Activated T-cell treated with anti-CD3 and anti-CD28 coated beads, Interleukin-2, amount 50 U/mL, for 72 hours (primary cell): ENCODE measurements around the gene AMY1A. TPM values are rescaled to one million over a fixed set of nuclear protein-coding genes. Genes with fewer than 3 reads are reported as not detected.
"Not testable (repeated sequence)": the region's sequence is repeated elsewhere in the genome, so short reads cannot be mapped to it uniquely, and the experiment has no call there.

ENCODE experiments used
- ATAC-seq, 2 donors: fragments of 150-1000 bp; cut with Tn5 transposase; replicated peaks in 1 of 2; 2 replicates each; pipeline ENCODE4 v1.10.0; 2021; ENCODE audit warnings: moderate library complexity in 2 of 2, mild to moderate bottlenecking in 1 of 2
- DNase-seq, 2 donors: peaks; one replicate each; pipeline ENCODE4 v3.0.0; 2021 to 2022; ENCODE audit warnings: mixed read lengths in 1 of 2
- H3K27ac Mint-ChIP-seq: one replicate; pipeline ENCODE4 v1.8.0; 2022; ENCODE audit warnings: mild to moderate bottlenecking, moderate library complexity, mixed read lengths
- H3K27me3 Mint-ChIP-seq: one replicate; pipeline ENCODE4 v1.8.0; 2022; ENCODE audit warnings: low read depth, mixed read lengths
- H3K36me3 Mint-ChIP-seq, 2 donors: one replicate each; pipeline ENCODE4 v1.8.0; 2022; ENCODE audit warnings: mixed read lengths in 2 of 2, mild to moderate bottlenecking in 1 of 2; ENCODE audit not compliant: insufficient read depth in 2 of 2
- H3K4me1 Mint-ChIP-seq: one replicate; pipeline ENCODE4 v1.8.0; 2022; ENCODE audit warnings: low read depth, mixed read lengths
- H3K4me3 Mint-ChIP-seq, 2 donors: one replicate each; pipeline ENCODE4 v1.8.0; 2022; ENCODE audit warnings: mild to moderate bottlenecking in 2 of 2, mixed read lengths in 2 of 2, moderate library complexity in 2 of 2
- H3K9me3 Mint-ChIP-seq, 2 donors: one replicate each; pipeline ENCODE4 v1.8.0; 2022; ENCODE audit warnings: mixed read lengths in 2 of 2
- total RNA-seq, 2 donors: library from RNA; stranded (reverse); gene quantifications; one replicate each; pipeline ENCODE4 v1.2.3, GENCODE V29; 2022

AMY1A gene
- total RNA-seq = not detected

DNA sequence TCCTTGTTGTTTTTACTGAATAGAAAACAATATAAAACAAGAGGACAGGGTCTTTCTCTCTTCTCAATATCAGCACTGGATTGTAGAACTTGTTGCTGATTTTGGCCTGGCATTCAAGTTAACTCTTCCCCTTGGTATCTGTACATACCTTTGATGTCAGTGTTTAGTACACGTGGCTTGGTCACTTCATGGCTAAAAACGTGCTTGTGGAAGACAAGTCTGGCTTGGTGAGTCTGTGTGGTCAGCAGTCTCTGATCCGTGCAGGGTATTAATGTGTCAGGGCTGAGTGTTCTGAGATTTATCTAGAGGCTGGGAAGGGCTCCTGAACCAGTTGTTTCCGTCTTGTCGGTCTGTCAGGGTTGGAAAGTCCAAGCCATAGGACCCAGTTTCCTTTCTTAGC lies at the start of gene AMY1A:
Gene AMY1A, plus strand, starts transcription at position 301 of the 400 bp plus-strand sequence. CDS start 571 bp downstream, outside the sequence.
- not testable (repeated sequence) for H3K4me1 Mint-ChIP-seq, ATAC-seq, H3K27ac Mint-ChIP-seq, H3K27me3 Mint-ChIP-seq, H3K36me3 Mint-ChIP-seq, H3K9me3 Mint-ChIP-seq, DNase-seq, H3K4me3 Mint-ChIP-seq

DNA sequence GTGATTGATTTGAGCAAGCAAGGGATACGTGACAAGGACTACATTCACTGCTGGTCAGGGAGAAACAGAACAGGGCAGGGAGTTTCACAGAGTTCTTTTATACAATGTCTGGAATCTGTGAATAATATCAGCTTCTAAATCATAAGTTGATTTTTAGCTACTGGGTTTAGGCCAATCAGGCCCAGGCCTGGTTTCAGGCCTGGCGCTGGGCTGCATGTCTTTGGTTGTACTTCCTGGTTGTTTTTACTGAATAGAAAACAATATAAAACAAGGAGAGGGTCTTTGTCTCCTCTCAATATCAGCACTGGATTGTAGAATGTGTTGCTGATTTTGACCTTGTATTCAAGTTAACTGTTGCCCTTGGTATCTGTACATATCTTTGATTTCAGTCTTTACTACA lies 39.2 kb upstream of the AMY1A start:
- no peaks in the 10 kb centered on the region for H3K4me1 Mint-ChIP-seq
- H3K4me3 Mint-ChIP-seq = no peak overlapping the region
- peaks cover 0 to 2% of the 10 kb centered on the region in 2 donors for H3K9me3 Mint-ChIP-seq
- no peak for ATAC-seq
- no peaks in the 10 kb centered on the region for H3K27me3 Mint-ChIP-seq
- H3K36me3 Mint-ChIP-seq = no peaks in the 10 kb centered on the region
- H3K27ac Mint-ChIP-seq = no peak overlapping the region
- DNase-seq = no peak

DNA sequence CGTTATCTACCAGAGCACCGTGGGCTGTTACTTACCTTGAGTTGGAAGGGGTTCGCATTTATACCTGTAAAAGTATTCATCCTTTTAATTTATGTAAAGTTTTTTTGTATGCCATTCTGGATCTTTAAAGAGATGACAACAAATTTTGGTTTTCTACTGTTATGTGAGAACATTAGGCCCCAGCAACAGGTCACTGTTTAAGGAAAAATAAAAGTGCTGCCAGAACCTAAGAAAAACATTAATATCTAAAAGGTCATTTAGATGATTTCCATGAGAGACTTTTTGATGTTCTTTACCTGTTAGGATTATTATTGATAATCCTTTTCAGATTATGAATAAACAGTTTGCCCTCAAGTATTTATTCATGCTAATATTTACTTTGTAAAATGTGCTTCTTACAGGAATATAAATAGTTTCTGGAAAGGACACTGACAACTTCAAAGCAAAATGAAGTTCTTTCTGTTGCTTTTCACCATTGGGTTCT lies 38.5 kb upstream of the AMY1A start, which contains the start of gene AMY2A:
Gene AMY2A, plus strand, starts transcription at position 434 of the 484 bp plus-strand sequence. Its CDS starts 14 bp downstream, at position 448.
- ATAC-seq, H3K36me3 Mint-ChIP-seq, H3K9me3 Mint-ChIP-seq, H3K4me3 Mint-ChIP-seq, DNase-seq, H3K4me1 Mint-ChIP-seq, H3K27ac Mint-ChIP-seq, H3K27me3 Mint-ChIP-seq: not testable (repeated sequence)

DNA sequence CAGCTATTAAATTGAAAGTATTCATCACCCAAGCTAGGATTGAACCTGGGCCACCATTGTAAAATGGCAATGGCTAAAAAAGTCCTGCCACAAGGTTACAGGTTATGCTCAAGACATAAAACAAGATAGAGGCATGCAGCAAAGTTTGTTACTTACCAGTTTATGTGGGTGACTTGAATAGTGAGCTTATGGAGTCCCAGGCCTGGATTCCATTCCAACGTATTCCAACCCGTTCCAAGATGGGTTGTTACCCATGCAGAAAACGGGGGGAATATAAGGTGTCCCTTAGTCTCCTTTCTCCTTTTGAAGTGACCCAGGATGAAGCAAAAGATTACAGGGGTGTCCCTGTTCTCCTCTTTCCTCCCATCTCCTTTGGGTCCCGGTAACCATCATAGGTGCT lies 28.1 kb upstream of the AMY1A start:
- H3K9me3 Mint-ChIP-seq, H3K36me3 Mint-ChIP-seq, H3K27ac Mint-ChIP-seq, DNase-seq, H3K27me3 Mint-ChIP-seq, H3K4me1 Mint-ChIP-seq, H3K4me3 Mint-ChIP-seq, ATAC-seq: not testable (repeated sequence)

DNA sequence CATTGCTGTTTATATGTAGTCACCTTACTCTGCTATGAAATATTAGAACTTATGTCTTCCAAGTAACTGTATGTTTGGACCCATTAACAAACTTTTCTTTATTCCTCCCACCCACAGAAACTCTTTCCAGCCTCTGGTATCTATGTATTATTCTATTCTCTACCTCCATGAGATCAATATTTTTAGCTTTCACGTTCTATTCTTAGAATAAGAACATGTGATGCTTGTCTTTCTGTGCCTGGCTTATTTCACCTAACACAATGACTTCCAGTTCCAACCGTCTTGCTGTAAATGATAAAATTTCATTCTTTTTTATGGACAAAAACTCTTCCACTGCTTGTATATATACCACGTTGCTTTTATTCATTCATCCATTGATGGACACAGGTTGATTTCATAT lies 14.4 kb upstream of the AMY1A start:
- not testable (repeated sequence) for DNase-seq, ATAC-seq, H3K9me3 Mint-ChIP-seq, H3K4me3 Mint-ChIP-seq, H3K4me1 Mint-ChIP-seq, H3K36me3 Mint-ChIP-seq, H3K27me3 Mint-ChIP-seq, H3K27ac Mint-ChIP-seq

DNA sequence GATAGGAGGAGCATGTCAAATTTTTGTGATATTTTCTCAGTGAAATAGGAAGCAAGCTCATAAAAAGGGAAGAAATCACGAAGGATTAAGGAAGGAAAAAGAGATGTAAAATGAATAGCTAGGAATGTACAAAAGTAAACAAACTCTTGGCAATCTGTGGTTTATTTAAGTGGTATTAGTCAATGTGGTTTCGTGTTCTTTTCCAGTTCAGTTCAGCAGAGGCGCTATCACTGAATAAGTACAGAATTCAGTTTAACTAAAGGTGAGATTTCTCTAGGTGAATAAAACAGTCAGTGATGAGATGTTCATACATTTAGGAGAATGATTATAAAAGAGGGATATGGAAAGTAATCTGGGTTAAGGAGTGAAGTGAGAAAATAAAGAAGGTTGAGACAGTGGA lies 11.7 kb upstream of the AMY1A start:
- H3K4me1 Mint-ChIP-seq, H3K4me3 Mint-ChIP-seq, H3K27me3 Mint-ChIP-seq, DNase-seq, H3K36me3 Mint-ChIP-seq, ATAC-seq, H3K27ac Mint-ChIP-seq, H3K9me3 Mint-ChIP-seq: not testable (repeated sequence)

DNA sequence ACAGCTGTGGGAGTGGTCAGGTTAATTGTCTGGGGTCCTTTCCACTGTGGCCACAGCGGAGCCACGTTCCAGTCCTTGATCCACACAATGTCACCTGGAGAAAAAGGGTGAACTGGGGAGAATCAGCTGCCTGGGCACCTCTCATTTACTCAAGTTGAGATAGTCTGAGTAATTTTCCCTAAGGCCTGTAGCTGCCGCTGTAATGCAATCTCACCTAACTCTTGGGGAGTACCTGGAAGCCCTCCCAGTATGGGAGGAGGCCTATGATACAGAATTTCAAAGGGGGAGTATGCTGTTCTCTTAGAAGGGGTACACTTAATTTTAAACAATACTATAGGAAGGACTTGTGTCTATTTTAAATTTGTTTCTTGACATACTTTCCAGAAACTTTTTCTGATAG lies 5.3 kb upstream of the AMY1A start:
- DNase-seq, H3K4me3 Mint-ChIP-seq, H3K9me3 Mint-ChIP-seq: not testable (repeated sequence)

DNA sequence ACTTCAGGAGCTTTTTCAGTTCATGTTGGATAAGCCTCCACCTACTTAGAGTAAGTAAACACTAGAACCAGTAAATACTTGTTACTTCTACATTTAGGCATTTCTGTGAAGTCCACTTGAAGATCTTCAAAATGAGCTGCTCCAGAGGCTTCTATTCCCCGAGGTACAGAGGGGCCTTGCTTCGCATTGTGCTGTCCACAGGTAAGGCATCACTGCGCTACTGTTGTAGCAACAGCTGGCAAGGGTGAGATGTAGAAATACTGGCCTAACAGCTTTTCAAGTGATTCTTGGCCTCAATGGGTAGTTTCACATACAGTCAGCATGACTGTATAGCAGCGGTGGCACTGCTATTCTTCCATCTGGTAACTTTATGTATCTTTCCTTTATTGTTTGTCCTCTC lies 4.7 kb upstream of the AMY1A start:
- not testable (repeated sequence) for H3K4me3 Mint-ChIP-seq, H3K36me3 Mint-ChIP-seq, ATAC-seq, H3K27ac Mint-ChIP-seq, H3K27me3 Mint-ChIP-seq, DNase-seq, H3K4me1 Mint-ChIP-seq, H3K9me3 Mint-ChIP-seq

More for the DNA sequence above, 5.3 kb upstream of the AMY1A start:
- not testable (repeated sequence) for H3K27me3 Mint-ChIP-seq, ATAC-seq, H3K36me3 Mint-ChIP-seq, H3K27ac Mint-ChIP-seq, H3K4me1 Mint-ChIP-seq

DNA sequence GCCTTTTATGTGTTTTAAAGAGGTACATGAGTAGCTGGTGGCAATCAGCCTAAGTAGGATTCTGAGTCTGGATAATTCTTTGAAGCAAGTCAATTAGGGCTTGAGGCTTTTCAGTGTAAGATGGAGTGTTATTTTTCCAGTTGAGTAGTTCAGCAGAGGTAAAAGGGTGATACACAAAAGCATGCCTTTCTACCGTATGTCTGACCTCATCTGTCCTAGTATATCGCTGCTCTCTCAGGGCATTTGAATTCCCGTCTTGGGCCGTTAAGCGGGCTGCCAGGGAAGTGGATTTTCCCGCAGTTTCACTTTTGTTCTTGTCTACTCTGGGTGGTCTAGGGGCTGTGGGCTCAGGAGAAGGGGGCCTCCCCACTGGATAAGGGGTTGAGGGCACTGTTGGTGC lies 1.4 kb upstream of the AMY1A start:
- not testable (repeated sequence) for H3K27me3 Mint-ChIP-seq, H3K9me3 Mint-ChIP-seq, DNase-seq, H3K36me3 Mint-ChIP-seq, H3K4me1 Mint-ChIP-seq, H3K27ac Mint-ChIP-seq, H3K4me3 Mint-ChIP-seq, ATAC-seq

DNA sequence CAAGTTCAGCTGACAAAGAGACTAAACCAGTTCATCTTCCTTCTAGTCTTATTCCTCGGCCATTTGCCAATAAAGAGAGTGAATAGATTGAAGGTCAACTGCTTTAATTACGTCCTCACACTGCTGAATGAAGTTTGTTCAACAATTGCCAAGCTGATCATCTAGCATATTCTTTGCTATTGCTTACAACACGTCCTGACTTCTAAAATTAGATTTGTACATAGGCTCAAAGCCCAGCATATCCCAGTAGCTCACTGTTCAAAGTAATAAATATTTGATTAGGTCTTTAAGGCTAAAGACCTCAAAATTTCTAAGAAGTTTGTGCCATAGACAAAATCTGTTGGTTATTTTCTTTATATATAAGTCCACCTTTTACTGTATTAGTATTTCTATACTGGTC lies 20.8 kb downstream of the AMY1A start:
- H3K27ac Mint-ChIP-seq, H3K4me3 Mint-ChIP-seq, H3K4me1 Mint-ChIP-seq, DNase-seq, ATAC-seq, H3K27me3 Mint-ChIP-seq, H3K36me3 Mint-ChIP-seq, H3K9me3 Mint-ChIP-seq: not testable (repeated sequence)

DNA sequence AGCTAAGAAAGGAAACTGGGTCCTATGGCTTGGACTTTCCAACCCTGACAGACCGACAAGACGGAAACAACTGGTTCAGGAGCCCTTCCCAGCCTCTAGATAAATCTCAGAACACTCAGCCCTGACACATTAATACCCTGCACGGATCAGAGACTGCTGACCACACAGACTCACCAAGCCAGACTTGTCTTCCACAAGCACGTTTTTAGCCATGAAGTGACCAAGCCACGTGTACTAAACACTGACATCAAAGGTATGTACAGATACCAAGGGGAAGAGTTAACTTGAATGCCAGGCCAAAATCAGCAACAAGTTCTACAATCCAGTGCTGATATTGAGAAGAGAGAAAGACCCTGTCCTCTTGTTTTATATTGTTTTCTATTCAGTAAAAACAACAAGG lies 40.5 kb downstream of the AMY1A start, which contains the start of gene AMY1B:
Gene AMY1B, minus strand, starts transcription at position 101 of the 400 bp plus-strand sequence. CDS start 571 bp downstream, outside the sequence.
- not testable (repeated sequence) for DNase-seq, H3K9me3 Mint-ChIP-seq, H3K27ac Mint-ChIP-seq, H3K27me3 Mint-ChIP-seq, H3K36me3 Mint-ChIP-seq, ATAC-seq, H3K4me1 Mint-ChIP-seq, H3K4me3 Mint-ChIP-seq

DNA sequence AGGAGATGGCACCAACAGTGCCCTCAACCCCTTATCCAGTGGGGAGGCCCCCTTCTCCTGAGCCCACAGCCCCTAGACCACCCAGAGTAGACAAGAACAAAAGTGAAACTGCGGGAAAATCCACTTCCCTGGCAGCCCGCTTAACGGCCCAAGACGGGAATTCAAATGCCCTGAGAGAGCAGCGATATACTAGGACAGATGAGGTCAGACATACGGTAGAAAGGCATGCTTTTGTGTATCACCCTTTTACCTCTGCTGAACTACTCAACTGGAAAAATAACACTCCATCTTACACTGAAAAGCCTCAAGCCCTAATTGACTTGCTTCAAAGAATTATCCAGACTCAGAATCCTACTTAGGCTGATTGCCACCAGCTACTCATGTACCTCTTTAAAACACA lies 41.9 kb downstream of the AMY1A start:
- H3K4me3 Mint-ChIP-seq, ATAC-seq, H3K27ac Mint-ChIP-seq: not testable (repeated sequence)

DNA sequence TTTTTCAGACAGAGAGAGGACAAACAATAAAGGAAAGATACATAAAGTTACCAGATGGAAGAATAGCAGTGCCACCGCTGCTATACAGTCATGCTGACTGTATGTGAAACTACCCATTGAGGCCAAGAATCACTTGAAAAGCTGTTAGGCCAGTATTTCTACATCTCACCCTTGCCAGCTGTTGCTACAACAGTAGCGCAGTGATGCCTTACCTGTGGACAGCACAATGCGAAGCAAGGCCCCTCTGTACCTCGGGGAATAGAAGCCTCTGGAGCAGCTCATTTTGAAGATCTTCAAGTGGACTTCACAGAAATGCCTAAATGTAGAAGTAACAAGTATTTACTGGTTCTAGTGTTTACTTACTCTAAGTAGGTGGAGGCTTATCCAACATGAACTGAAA lies 45.1 kb downstream of the AMY1A start:
- not testable (repeated sequence) for H3K4me3 Mint-ChIP-seq, H3K4me1 Mint-ChIP-seq, ATAC-seq, H3K27ac Mint-ChIP-seq, DNase-seq, H3K9me3 Mint-ChIP-seq, H3K36me3 Mint-ChIP-seq, H3K27me3 Mint-ChIP-seq

More for the DNA sequence above, 41.9 kb downstream of the AMY1A start:
- H3K9me3 Mint-ChIP-seq, DNase-seq, H3K36me3 Mint-ChIP-seq, H3K4me1 Mint-ChIP-seq, H3K27me3 Mint-ChIP-seq: not testable (repeated sequence)

DNA sequence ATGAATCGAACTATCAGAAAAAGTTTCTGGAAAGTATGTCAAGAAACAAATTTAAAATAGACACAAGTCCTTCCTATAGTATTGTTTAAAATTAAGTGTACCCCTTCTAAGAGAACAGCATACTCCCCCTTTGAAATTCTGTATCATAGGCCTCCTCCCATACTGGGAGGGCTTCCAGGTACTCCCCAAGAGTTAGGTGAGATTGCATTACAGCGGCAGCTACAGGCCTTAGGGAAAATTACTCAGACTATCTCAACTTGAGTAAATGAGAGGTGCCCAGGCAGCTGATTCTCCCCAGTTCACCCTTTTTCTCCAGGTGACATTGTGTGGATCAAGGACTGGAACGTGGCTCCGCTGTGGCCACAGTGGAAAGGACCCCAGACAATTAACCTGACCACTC lies 45.7 kb downstream of the AMY1A start:
- H3K4me1 Mint-ChIP-seq, DNase-seq, H3K4me3 Mint-ChIP-seq, H3K9me3 Mint-ChIP-seq, H3K27me3 Mint-ChIP-seq, ATAC-seq, H3K36me3 Mint-ChIP-seq, H3K27ac Mint-ChIP-seq: not testable (repeated sequence)
